Measurements from ENCODE around the gene NRL. TPM values are rescaled to one million over a fixed set of nuclear protein-coding genes. Genes with fewer than 3 reads are reported as not detected.

Gene NRL
- total RNA-seq, 1 experiment from 2014 or later, result 0.66 TPM

GRCh38 chr14:24133735-24134134 is 19.0 kb upstream of the NRL start:
- BruUV-seq (replicated peaks), result no TSS peak
- H2AFZ ChIP-seq (ENCODE audit: low read depth, low read length, poor library complexity, severe bottlenecking), result no peak overlapping the region
- intact Hi-C loops (cut with micrococcal nuclease), result no loop called here
- ChIA-PET POLR2A (interaction anchor here (0.7 to 3.5 kb wide), 2 partner anchors 19 to 25 kb away, joined by 3 to 32 read pairs; partner anchors contain the start of genes DCAF11 and NRL), CTCF (interaction anchor here (1.0 to 1.3 kb wide), 2 partner anchors 19 to 76 kb away, joined by 3 read pairs; partner anchors contain the start of genes DCAF11 and NRL), RAD21 (ENCODE audit: low non-redundant PET in 1 of 2, low total read pairs in 2 of 2, uncharacterized antibody in 2 of 2, unreplicated experiment in 2 of 2) (no interaction called here)
- H3K9me3 ChIP-seq (ENCODE audit: control insufficient read depth in 1 of 2, insufficient read depth in 1 of 2, low read depth in 1 of 2, low read length in 2 of 2), result no peaks in the 10 kb centered on the region
- H3K9ac ChIP-seq (ENCODE audit: low read length), result no peak overlapping the region
- no peak overlapping the region for H3K4me3 ChIP-seq (replicated peaks in 1 of 2; ENCODE audit: low read depth in 1 of 2, low read length in 2 of 2)
- TF ChIP-seq, protein P1, sequence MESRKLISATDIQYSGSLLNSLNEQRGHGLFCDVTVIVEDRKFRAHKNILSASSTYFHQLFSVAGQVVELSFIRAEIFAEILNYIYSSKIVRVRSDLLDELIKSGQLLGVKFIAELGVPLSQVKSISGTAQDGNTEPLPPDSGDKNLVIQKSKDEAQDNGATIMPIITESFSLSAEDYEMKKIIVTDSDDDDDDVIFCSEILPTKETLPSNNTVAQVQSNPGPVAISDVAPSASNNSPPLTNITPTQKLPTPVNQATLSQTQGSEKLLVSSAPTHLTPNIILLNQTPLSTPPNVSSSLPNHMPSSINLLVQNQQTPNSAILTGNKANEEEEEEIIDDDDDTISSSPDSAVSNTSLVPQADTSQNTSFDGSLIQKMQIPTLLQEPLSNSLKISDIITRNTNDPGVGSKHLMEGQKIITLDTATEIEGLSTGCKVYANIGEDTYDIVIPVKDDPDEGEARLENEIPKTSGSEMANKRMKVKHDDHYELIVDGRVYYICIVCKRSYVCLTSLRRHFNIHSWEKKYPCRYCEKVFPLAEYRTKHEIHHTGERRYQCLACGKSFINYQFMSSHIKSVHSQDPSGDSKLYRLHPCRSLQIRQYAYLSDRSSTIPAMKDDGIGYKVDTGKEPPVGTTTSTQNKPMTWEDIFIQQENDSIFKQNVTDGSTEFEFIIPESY (IDR thresholded peaks at IDR 0.05; ENCODE audit: extremely low read depth, insufficient replicate concordance, low read length), result no peak
- TF ChIP-seq JUND (IDR thresholded peaks at IDR 0.05) (no peak), MAX (IDR thresholded peaks at IDR 0.05) (no peak)
- ATAC-seq, result no peak
- no peak overlapping the region for H3K4me2 ChIP-seq (ENCODE audit: low read length)
- H4K20me1 ChIP-seq (ENCODE audit: insufficient read depth), result no peaks in the 10 kb centered on the region
- H3K9me2 ChIP-seq (ENCODE audit: insufficient read depth), result no peaks in the 10 kb centered on the region
- H3K27ac ChIP-seq (ENCODE audit: low read depth, low read length), result no peak overlapping the region
- H3K79me2 ChIP-seq (ENCODE audit: insufficient read depth, low read length), result peaks cover 16% of the 10 kb centered on the region; the same call in 1 of the 2 replicates
- peaks cover 11% of the 10 kb centered on the region in 2 experiments for H3K36me3 ChIP-seq (ENCODE audit: control insufficient read depth in 1 of 2, insufficient read depth in 2 of 2, low read length in 2 of 2)
- peaks cover 11 to 28% of the 10 kb centered on the region in 2 experiments; a peak in 3 of 4 replicates for H3K4me1 ChIP-seq (ENCODE audit: control insufficient read depth in 1 of 2, insufficient read depth in 2 of 2, low read length in 2 of 2)
- DNase-seq (ENCODE audit: low read depth, low spot score), result no peak
- no peaks in the 10 kb centered on the region for H3K27me3 ChIP-seq (ENCODE audit: insufficient read depth, low read length)

- CTCF ChIA-PET, result interaction anchor here (1.3 kb wide), 1 partner anchor 18 kb away, joined by 3 read pairs; the partner anchor contains the start of genes DCAF11 and NRL
- H3K4me2 ChIP-seq (ENCODE audit: low read length), result no peak overlapping the region
- H3K4me1 ChIP-seq (ENCODE audit: control insufficient read depth in 1 of 2, insufficient read depth in 2 of 2, low read length in 2 of 2), result peaks cover 11 to 23% of the 10 kb centered on the region in 2 experiments; a peak in 3 of 4 replicates
- intact Hi-C loops (cut with micrococcal nuclease), result no loop called here
- POLR2A ChIA-PET, result interaction anchor here (3.5 kb wide), 1 partner anchor 19 kb away, joined by 32 read pairs; the partner anchor contains the start of genes DCAF11 and NRL
- H3K4me3 ChIP-seq (replicated peaks in 1 of 2; ENCODE audit: low read depth in 1 of 2, low read length in 2 of 2), result no peak overlapping the region
- no peaks in the 10 kb centered on the region for H4K20me1 ChIP-seq (ENCODE audit: insufficient read depth)
- RAD21 ChIA-PET (ENCODE audit: low non-redundant PET in 1 of 2, low total read pairs in 2 of 2, uncharacterized antibody in 2 of 2, unreplicated experiment in 2 of 2), result no interaction called here
- ATAC-seq, result no peak
- no TSS peak for BruUV-seq (replicated peaks)
- DNase-seq (ENCODE audit: low read depth, low spot score), result no peak
- no peaks in the 10 kb centered on the region for H3K9me2 ChIP-seq (ENCODE audit: insufficient read depth)
- H3K36me3 ChIP-seq (ENCODE audit: control insufficient read depth in 1 of 2, insufficient read depth in 2 of 2, low read length in 2 of 2), result peaks cover 3 to 5% of the 10 kb centered on the region in 2 experiments; a peak in 2 of 4 replicates
- H2AFZ ChIP-seq (ENCODE audit: low read depth, low read length, poor library complexity, severe bottlenecking), result no peak overlapping the region
- peaks cover 9% of the 10 kb centered on the region; the same call in 1 of the 2 replicates for H3K79me2 ChIP-seq (ENCODE audit: insufficient read depth, low read length)
- no peak overlapping the region for H3K27ac ChIP-seq (ENCODE audit: low read depth, low read length)
- H3K9me3 ChIP-seq (ENCODE audit: control insufficient read depth in 1 of 2, insufficient read depth in 1 of 2, low read depth in 1 of 2, low read length in 2 of 2), result no peaks in the 10 kb centered on the region
- no peaks in the 10 kb centered on the region for H3K27me3 ChIP-seq (ENCODE audit: insufficient read depth, low read length)
- no peak overlapping the region for H3K9ac ChIP-seq (ENCODE audit: low read length)
- TF ChIP-seq CBX3 (IDR thresholded peaks at IDR 0.05; ENCODE audit: low read depth) (no peak), SIN3A (IDR thresholded peaks at IDR 0.05; ENCODE audit: low read depth) (no peak), RAD21 (IDR thresholded peaks at IDR 0.05; ENCODE audit: low read depth) (no peak), JUND (IDR thresholded peaks at IDR 0.05) (no peak), ZFX (IDR thresholded peaks at IDR 0.05) (no peak), ZNF274 (IDR thresholded peaks at IDR 0.05; ENCODE audit: low read depth, low read length) (no peak), CEBPB (IDR thresholded peaks at IDR 0.05; ENCODE audit: low read depth) (no peak), YY1 (IDR thresholded peaks at IDR 0.05; ENCODE audit: extremely low read depth, insufficient replicate concordance, low read depth, low read length) (no peak), SP1 (IDR thresholded peaks at IDR 0.05; ENCODE audit: low read depth) (no peak)
- TF ChIP-seq, protein P1 (IDR thresholded peaks at IDR 0.05; ENCODE audit: extremely low read depth, insufficient replicate concordance, low read length), result no peak
- TF ChIP-seq, protein P2, sequence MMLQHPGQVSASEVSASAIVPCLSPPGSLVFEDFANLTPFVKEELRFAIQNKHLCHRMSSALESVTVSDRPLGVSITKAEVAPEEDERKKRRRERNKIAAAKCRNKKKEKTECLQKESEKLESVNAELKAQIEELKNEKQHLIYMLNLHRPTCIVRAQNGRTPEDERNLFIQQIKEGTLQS (IDR thresholded peaks at IDR 0.05), result no peak
These were observed 18.2 kb upstream of the NRL start for GRCh38 chr14:24132976-24133375.

Measured in HCT116 (cell line).